Measurements from ENCODE around the gene DVL1. TPM values are rescaled to one million over a fixed set of nuclear protein-coding genes. Genes with fewer than 3 reads are reported as not detected.
A peak's percentile ranks its signal among the peaks of the same experiment; 100 is the strongest.

The DVL1 gene
- total and polyA plus RNA-seq, 9 of the 15 experiments (the other 6 are each of a cell fraction or from before 2014, with no cell fraction given), result 0.62 to 135 (median 24.3) TPM

GRCh38 chr1:1374929-1375662 lies 25.9 kb upstream of the DVL1 start, which contains the start of gene AURKAIP1 (continued):
- TF ChIP-seq ZNF197 (CRISPR knock-in tag; IDR thresholded peaks at IDR 0.05; ENCODE audit: low read depth) (peak; percentile 90), ZNF778 (CRISPR knock-in tag; IDR thresholded peaks at IDR 0.05) (no peak), ELK3 (CRISPR knock-in tag; IDR thresholded peaks at IDR 0.05) (no peak), ETV5 (CRISPR knock-in tag; IDR thresholded peaks at IDR 0.05; ENCODE audit: low read depth) (peak; percentile 98), CREB3 (tag; conservative IDR thresholded peaks at IDR 0.05; ENCODE audit: low read depth) (peak; percentile 86), BRD9 (IDR thresholded peaks at IDR 0.05; ENCODE audit: low read depth, partially characterized antibody) (no peak), FOXJ2 (tag; IDR thresholded peaks at IDR 0.05) (peak; percentile 93), USF1 (CRISPR knock-in tag; IDR thresholded peaks at IDR 0.05) (no peak), NFRKB (IDR thresholded peaks at IDR 0.05; ENCODE audit: low read depth) (no peak), POLR2AphosphoS5 (IDR thresholded peaks at IDR 0.05; ENCODE audit: control insufficient read depth, insufficient read depth, low read depth, low read length) (peak; percentile 76), IRF2 (CRISPR knock-in tag; IDR thresholded peaks at IDR 0.05) (no peak), ZNF124 (CRISPR knock-in tag; IDR thresholded peaks at IDR 0.05) (peak; percentile 64; the same call in 1 of the 2 replicates), EP300 (IDR thresholded peaks at IDR 0.05; ENCODE audit: low read length) (peak; percentile 67), KDM2B (CRISPR knock-in tag; IDR thresholded peaks at IDR 0.05) (peak; percentile 98), ZKSCAN1 (IDR thresholded peaks at IDR 0.05; ENCODE audit: low read depth, low read length) (peak; percentile 88), NR1H2 (CRISPR knock-in tag; IDR thresholded peaks at IDR 0.05) (peak; percentile 79; the same call in 1 of the 2 replicates), EZH2 (IDR thresholded peaks at IDR 0.05; ENCODE audit: borderline replicate concordance, low read depth, low read length) (no peak), HMGXB4 (CRISPR knock-in tag; IDR thresholded peaks at IDR 0.05) (peak; percentile 98), ZNF146 (CRISPR knock-in tag; IDR thresholded peaks at IDR 0.05; ENCODE audit: unreplicated experiment) (no peak), ARID2 (IDR thresholded peaks at IDR 0.05) (no peak), NCOR1 (IDR thresholded peaks at IDR 0.05) (peak; percentile 63; the same call in 1 of the 2 replicates), E2F6 (IDR thresholded peaks at IDR 0.05; ENCODE audit: borderline replicate concordance in 1 of 2, extremely low read depth in 1 of 2, insufficient read depth in 1 of 2, insufficient read length in 1 of 2, low read depth in 1 of 2, low read length in 1 of 2, poor library complexity in 1 of 2, severe bottlenecking in 1 of 2) (peak; percentile 84 to 90), CBX5 (IDR thresholded peaks at IDR 0.05; ENCODE audit: borderline replicate concordance, low read depth) (peak; percentile 77; the same call in 1 of the 2 replicates)
